SK-N-SH (cell line): ENCODE data around the gene CTPS1. TPM values are rescaled to one million over a fixed set of nuclear protein-coding genes. Genes with fewer than 3 reads are reported as not detected.
A peak's percentile ranks its signal among the peaks of the same experiment; 100 is the strongest.

ENCODE experiments used
- CTCF ChIA-PET: fragments of 300-600, 350-600 bp; formaldehyde crosslinking; extraction: SDS; loops from one replicate; lab custom pipeline; 2021; lab: Yijun Ruan, JAX
- POLR2A ChIA-PET: fragments of 350-600 bp; sonication (Branson Sonifier 250); formaldehyde crosslinking; extraction: SDS; loops from one replicate; lab custom pipeline; 2020; ENCODE audit warnings: antibody characterized with exemption, inconsistent platforms; lab: Yijun Ruan, JAX
- DNase-seq: peaks from one replicate; pipeline ENCODE4 v3.0.0; 2012
- H2AFZ ChIP-seq: fragments of 200-600 bp; sonication (generic); 2 replicates; pipeline ENCODE4 v1.8.1; 2016; ENCODE audit warnings: antibody characterized with exemption, mild to moderate bottlenecking, low read depth
- H3F3A ChIP-seq: fragments of 200-600 bp; sonication (generic); replicated peaks from 2 replicates; pipeline ENCODE3; 2016; ENCODE audit warnings: antibody characterized with exemption, mild to moderate bottlenecking; ENCODE audit not compliant: insufficient read depth
- H3K27ac ChIP-seq, 2 experiments: fragments of 200-500 bp in 1 of 2; fragments of 200-600 bp in 1 of 2; sonication (Bioruptor generic) in 1 of 2; sonication (generic), shearing (Covaris generic) in 1 of 2; 2 replicates each; pipeline versions ENCODE4 v1.5.1 to v1.6.1; 2014 to 2016; ENCODE audit warnings: low read depth in 2 of 2, inconsistent platforms in 1 of 2, low read length in 1 of 2, mild to moderate bottlenecking in 1 of 2, mixed read lengths in 1 of 2
- H3K27me3 ChIP-seq: fragments of 200-600 bp; sonication (generic), shearing (Covaris generic); 2 replicates; pipeline ENCODE4 v1.6.1; 2016; ENCODE audit warnings: mixed run types; ENCODE audit not compliant: insufficient read depth
- H3K36me3 ChIP-seq, 2 experiments: fragments of 200-500 bp in 1 of 2; fragments of 200-600 bp in 1 of 2; sonication (Bioruptor generic) in 1 of 2; sonication (generic) in 1 of 2; replicated peaks in 1 of 2; 2 replicates each; pipeline versions ENCODE3 to v1.5.1; 2014 to 2016; ENCODE audit warnings: low read length in 1 of 2, mild to moderate bottlenecking in 1 of 2; ENCODE audit not compliant: insufficient read depth in 2 of 2, control insufficient read depth in 1 of 2
- H3K4me1 ChIP-seq, 2 experiments: fragments of 200-500 bp in 1 of 2; fragments of 200-600 bp in 1 of 2; sonication (Bioruptor generic) in 1 of 2; sonication (generic), shearing (Covaris generic) in 1 of 2; 2 replicates each; pipeline versions ENCODE4 v1.5.1 to v1.6.1; 2014 to 2016; ENCODE audit warnings: low read depth in 1 of 2, low read length in 1 of 2, mixed run types in 1 of 2; ENCODE audit not compliant: insufficient read depth in 2 of 2, control insufficient read depth in 1 of 2
- H3K4me2 ChIP-seq: fragments of 200-600 bp; sonication (generic), shearing (Covaris generic); 2 replicates; pipeline ENCODE4 v1.6.1; 2017; ENCODE audit warnings: mixed run types
- H3K4me3 ChIP-seq, 2 experiments: fragments of 200-500 bp in 1 of 2; fragments of 200-600 bp in 1 of 2; sonication (Bioruptor generic) in 1 of 2; sonication (generic), shearing (Covaris generic) in 1 of 2; 2 replicates each; pipeline versions ENCODE4 v1.5.1 to v1.8.1; 2014 to 2016; ENCODE audit warnings: low read depth in 2 of 2, inconsistent platforms in 1 of 2, low read length in 1 of 2, mild to moderate bottlenecking in 1 of 2, mixed read lengths in 1 of 2, moderate library complexity in 1 of 2
- H3K79me2 ChIP-seq: fragments of 200-600 bp; sonication (generic); 2 replicates; pipeline ENCODE4 v1.8.1; 2017; ENCODE audit warnings: mild to moderate bottlenecking; ENCODE audit not compliant: insufficient read depth
- H3K9ac ChIP-seq: fragments of 200-600 bp; sonication (generic); 2 replicates; pipeline ENCODE4 v1.6.1; 2017; ENCODE audit warnings: mixed run types
- H3K9me2 ChIP-seq: fragments of 200-600 bp; sonication (generic); 2 replicates; pipeline ENCODE4 v1.6.1; 2017; ENCODE audit warnings: mixed run types
- H3K9me3 ChIP-seq: fragments of 200-600 bp; sonication (generic); 2 replicates; pipeline ENCODE4 v1.6.1; 2017; ENCODE audit warnings: mixed run types, mild to moderate bottlenecking, moderate library complexity
- H4K20me1 ChIP-seq: fragments of 200-600 bp; sonication (generic); 2 replicates; pipeline ENCODE4 v1.6.1; 2017; ENCODE audit warnings: mild to moderate bottlenecking, mixed run types; ENCODE audit not compliant: insufficient read depth
- CTCF ChIP-seq: fragments of 200-600 bp; sonication (generic); IDR thresholded peaks from 2 replicates; pipeline ENCODE4 v1.6.1; 2017; ENCODE audit warnings: antibody characterized with exemption, mild to moderate bottlenecking, moderate library complexity
- EP300 ChIP-seq, 2 experiments: IDR thresholded peaks; 2 replicates each; pipeline versions ENCODE4 v1.4.0 to v1.6.1; 2012; ENCODE audit warnings: borderline replicate concordance in 1 of 2, low read depth in 1 of 2, low read length in 1 of 2
- FOSL2 ChIP-seq: IDR thresholded peaks from 2 replicates; pipeline ENCODE4 v1.4.0; 2012; ENCODE audit warnings: low read depth, mild to moderate bottlenecking, moderate library complexity, borderline replicate concordance
- FOXJ3 ChIP-seq: sonication (generic); formaldehyde crosslinking; IDR thresholded peaks from 2 replicates; pipeline ENCODE4 v1.5.1; 2020; ENCODE audit warnings: mild to moderate bottlenecking, missing genetic modification reagents
- FOXM1 ChIP-seq: IDR thresholded peaks from 2 replicates; pipeline ENCODE4 v1.4.0; 2012; ENCODE audit warnings: low read depth, mild to moderate bottlenecking
- IRF3 ChIP-seq: fragments of 150-350 bp; IDR thresholded peaks from 2 replicates; pipeline ENCODE4 v1.6.1; 2016; ENCODE audit warnings: mild to moderate bottlenecking, low read depth, low read length
- MAX ChIP-seq: IDR thresholded peaks from 2 replicates; pipeline ENCODE4 v1.4.0; 2012; ENCODE audit warnings: low read depth
- MEF2A ChIP-seq: IDR thresholded peaks from 2 replicates; pipeline ENCODE4 v1.4.0; 2012; ENCODE audit warnings: low read depth, borderline replicate concordance
- MXI1 ChIP-seq: IDR thresholded peaks from 2 replicates; pipeline ENCODE4 v1.6.1; 2012; ENCODE audit warnings: mild to moderate bottlenecking, low read depth, low read length, improper control_type of control experiment
- PBX3 ChIP-seq: IDR thresholded peaks from 2 replicates; pipeline ENCODE4; 2012
- POLR2AphosphoS5 ChIP-seq: IDR thresholded peaks from 2 replicates; pipeline ENCODE4 v1.6.1; 2012; ENCODE audit warnings: low read depth, low read length
- RCOR1 ChIP-seq: fragments of 150-350 bp; IDR thresholded peaks from 2 replicates; pipeline ENCODE4 v1.6.1; 2017; ENCODE audit warnings: antibody characterized with exemption, low read length
- REST ChIP-seq: IDR thresholded peaks from 2 replicates; pipeline ENCODE4 v1.6.1; 2012; ENCODE audit warnings: mild to moderate bottlenecking, low read depth, low read length, moderate library complexity
- RXRA ChIP-seq: IDR thresholded peaks from 2 replicates; pipeline ENCODE4 v1.4.0; 2012; ENCODE audit warnings: low read depth, mild to moderate bottlenecking, borderline replicate concordance
- TEAD4 ChIP-seq: IDR thresholded peaks from 2 replicates; pipeline ENCODE4 v1.4.0; 2012; ENCODE audit warnings: mild to moderate bottlenecking, borderline replicate concordance; ENCODE audit not compliant: insufficient read depth
- USF1 ChIP-seq: IDR thresholded peaks from 2 replicates; pipeline ENCODE4 v1.4.0; 2012; ENCODE audit warnings: low read depth, borderline replicate concordance
- WGBS: methylation state at CpG from one replicate; pipeline ENCODE4 v1.1.6; 2017; ENCODE audit warnings: low lambda C conversion rate; 5-methylcytosine and 5-hydroxymethylcytosine counted together
- polyA plus RNA-seq, 3 experiments: library from polyadenylated mRNA; depleted of rRNA; stranded (reverse); fragments of >200 nt; gene quantifications; 2 replicates each; pipeline ENCODE4 v1.2.3, GENCODE V29; 2012

CTPS1 gene
- polyA plus RNA-seq, 1 of the 3 experiments (the other 2 are of a cell fraction) = 34.5 TPM

GRCh38 chr1:40966417-40966816 is 13.1 kb upstream of the CTPS1 start:
- Histone ChIP-seq H3K27ac (peak overlapping the region in 1 of 2 experiments; percentile 86; a peak in 2 of 4 replicates), H3K9me3 (no peaks in the 10 kb centered on the region), H3K9ac (no peak overlapping the region), H3K4me2 (no peak overlapping the region), H3F3A (peaks cover 26% of the 10 kb centered on the region), H3K36me3 (no peaks in the 10 kb centered on the region), H2AFZ (no peak overlapping the region), H3K27me3 (no peaks in the 10 kb centered on the region), H3K4me1 (0 out of 4 replicates have a peak, but pooled peaks cover 0 to 4% of the 10 kb centered on the region in 2 experiments), H3K4me3 (no peak overlapping the region), H3K9me2 (no peaks in the 10 kb centered on the region), H3K79me2 (no peaks in the 10 kb centered on the region), H4K20me1 (no peaks in the 10 kb centered on the region)
- CTCF ChIA-PET = interaction anchor here (1.1 to 3.0 kb wide), 5 partner anchors 13 to 192 kb away, joined by 3 to 16 read pairs (median 4); no protein-coding TSS in a partner anchor
- DNase-seq = no peak
- POLR2A ChIA-PET = no interaction called here
- WGBS = 89% methylated on average over 4 of the region's 4 CpGs
- TF ChIP-seq FOSL2 (no peak), IRF3 (no peak), REST (no peak), EP300 (IDR thresholded peaks at IDR 0.05; ENCODE audit: borderline replicate concordance in 1 of 2, low read depth in 1 of 2, low read length in 1 of 2) (no peak), CTCF (no peak), FOXM1 (no peak), MAX (no peak), POLR2AphosphoS5 (no peak), USF1 (no peak), MEF2A (no peak), MXI1 (no peak), TEAD4 (no peak), RCOR1 (no peak), PBX3 (no peak), FOXJ3 (CRISPR knock-in tag) (no peak), RXRA (no peak)
